ENCODE results near the gene IL17RA. TPM values are rescaled to one million over a fixed set of nuclear protein-coding genes. Genes with fewer than 3 reads are reported as not detected.

The IL17RA gene
- total RNA-seq, 3 donors from 2014 or later = 13.8 to 25.3 (median 17.7) TPM

DNA sequence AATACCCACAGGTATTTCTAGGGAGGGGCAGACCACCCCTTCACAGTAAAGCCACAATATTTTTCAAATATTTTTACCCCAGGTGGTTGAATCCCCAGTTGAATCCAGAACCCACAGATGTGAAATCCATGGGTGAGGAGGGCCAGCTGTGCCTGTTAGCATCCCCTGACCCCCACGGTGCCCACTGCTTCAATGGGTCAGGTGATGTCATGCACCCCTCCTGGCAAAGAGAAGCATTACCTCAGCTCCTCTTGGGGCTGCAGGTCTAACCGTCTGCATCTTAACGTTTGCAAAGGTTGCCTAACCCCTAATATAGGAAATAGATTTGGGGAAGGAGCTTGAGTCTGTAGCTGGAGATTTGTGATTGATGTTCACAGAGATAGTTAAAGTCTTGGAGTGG is 24.7 kb upstream of the IL17RA start:
- H3K9me3 ChIP-seq = no peaks in the 10 kb centered on the region
- intact Hi-C loops (cut with DNase I; ENCODE audit: low total_unique reads) = no loop called here

DNA sequence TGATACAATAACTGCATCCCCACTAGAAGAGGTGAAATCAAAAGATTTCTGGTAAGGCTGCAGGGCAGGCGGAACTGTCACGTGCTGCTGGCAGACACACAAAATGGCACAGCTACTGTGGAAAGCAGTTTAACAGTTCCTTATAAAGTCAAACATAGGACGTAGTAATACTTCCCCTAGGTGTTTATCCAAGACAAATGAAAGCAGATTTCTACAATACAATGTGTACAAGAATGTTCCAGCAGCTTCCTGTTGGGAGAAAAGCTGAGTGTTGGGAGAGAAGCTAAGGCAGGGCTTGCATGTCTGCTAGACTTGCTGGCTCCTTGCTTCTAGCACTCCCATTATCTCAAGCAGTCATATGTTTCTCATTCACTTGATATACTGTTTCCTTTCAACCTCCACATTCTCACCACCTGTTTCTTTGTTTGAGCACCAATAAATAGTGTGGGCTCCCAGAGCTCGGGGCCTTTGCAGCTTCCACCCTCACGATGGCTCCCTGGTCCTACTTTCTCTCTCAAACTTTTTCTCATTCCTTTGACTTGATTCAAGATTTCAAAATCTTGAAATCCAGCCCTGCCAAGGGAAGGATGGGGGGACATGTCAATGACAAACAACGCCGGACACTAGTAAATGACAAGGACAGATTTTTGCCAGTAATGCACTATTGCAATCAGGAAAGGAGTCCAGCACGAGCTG is 21.2 kb upstream of the IL17RA start:
- no peaks in the 10 kb centered on the region for H3K27me3 ChIP-seq
- no peaks in the 10 kb centered on the region for H3K4me1 ChIP-seq
- H3K27ac ChIP-seq = peak overlapping the region; percentile 40 to 56
- peak overlapping the region in 1 of 3 donors; percentile 23 for H3K4me3 ChIP-seq
- DNase-seq (ENCODE audit: low spot score in 2 of 2) = peak in 1 of 2 donors; percentile 46
- TF ChIP-seq POLR2A (IDR thresholded peaks at IDR 0.05) (no peak), POLR2AphosphoS5 (IDR thresholded peaks at IDR 0.05) (peak in 1 of 3 donors; percentile 42)
- intact Hi-C loops (cut with DNase I; ENCODE audit: low total_unique reads) = no loop called here
- H3K36me3 ChIP-seq = no peaks in the 10 kb centered on the region
- H3K9me3 ChIP-seq = no peaks in the 10 kb centered on the region

More for the DNA sequence above, 24.7 kb upstream of the IL17RA start:
- no peak overlapping the region for H3K4me3 ChIP-seq
- no peaks in the 10 kb centered on the region for H3K4me1 ChIP-seq
- H3K27ac ChIP-seq = no peak overlapping the region
- DNase-seq (ENCODE audit: low spot score in 2 of 2) = no peak
- no peaks in the 10 kb centered on the region for H3K36me3 ChIP-seq
- TF ChIP-seq CTCF (IDR thresholded peaks at IDR 0.05) = no peak
- TF ChIP-seq POLR2AphosphoS5 (IDR thresholded peaks at IDR 0.05) = no peak
- TF ChIP-seq POLR2A (IDR thresholded peaks at IDR 0.05) = no peak
- no peaks in the 10 kb centered on the region for H3K27me3 ChIP-seq

DNA sequence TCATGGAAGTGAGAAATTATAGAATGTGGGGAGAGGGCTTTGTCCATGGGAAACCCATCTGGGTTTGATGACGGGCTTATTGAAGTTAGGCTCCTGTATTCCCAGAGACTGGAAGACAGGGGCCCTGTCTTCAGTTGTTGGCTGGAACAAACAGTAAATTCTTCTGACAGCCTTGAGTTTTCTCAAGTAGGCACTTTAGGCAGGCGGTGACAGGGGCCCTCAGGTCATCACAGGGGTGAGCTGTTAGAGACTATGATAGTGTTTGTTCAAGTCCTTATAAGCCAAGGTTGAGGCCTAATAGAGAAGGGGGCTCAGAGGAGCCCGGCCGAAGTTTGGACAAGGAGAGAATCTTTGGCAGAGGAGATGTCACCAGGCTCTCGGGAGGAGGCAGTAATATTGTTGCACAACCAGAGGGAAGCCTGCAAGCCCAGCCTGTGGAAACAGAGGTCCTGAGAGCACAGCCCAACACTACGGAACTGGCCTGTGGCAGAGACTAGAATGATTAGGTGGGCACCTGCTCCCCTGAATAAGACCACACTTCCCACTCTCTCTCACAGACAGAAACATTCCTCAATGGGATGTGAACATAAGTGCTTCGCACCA is 20.2 kb upstream of the IL17RA start:
- Histone ChIP-seq H3K36me3 (no peaks in the 10 kb centered on the region), H3K4me1 (no peaks in the 10 kb centered on the region), H3K27ac (peak overlapping the region; percentile 40 to 56), H3K9me3 (no peaks in the 10 kb centered on the region), H3K27me3 (no peaks in the 10 kb centered on the region), H3K4me3 (no peak overlapping the region)
- TF ChIP-seq POLR2AphosphoS5 (IDR thresholded peaks at IDR 0.05) = no peak
- TF ChIP-seq POLR2A (IDR thresholded peaks at IDR 0.05) = no peak
- no peak for TF ChIP-seq CTCF (IDR thresholded peaks at IDR 0.05)
- no peak for DNase-seq (ENCODE audit: low spot score in 2 of 2)
- intact Hi-C loops (cut with DNase I; ENCODE audit: low total_unique reads) = loop anchor here (5.0 kb wide), 1 partner anchor 443 kb away; no protein-coding TSS in a partner anchor

DNA sequence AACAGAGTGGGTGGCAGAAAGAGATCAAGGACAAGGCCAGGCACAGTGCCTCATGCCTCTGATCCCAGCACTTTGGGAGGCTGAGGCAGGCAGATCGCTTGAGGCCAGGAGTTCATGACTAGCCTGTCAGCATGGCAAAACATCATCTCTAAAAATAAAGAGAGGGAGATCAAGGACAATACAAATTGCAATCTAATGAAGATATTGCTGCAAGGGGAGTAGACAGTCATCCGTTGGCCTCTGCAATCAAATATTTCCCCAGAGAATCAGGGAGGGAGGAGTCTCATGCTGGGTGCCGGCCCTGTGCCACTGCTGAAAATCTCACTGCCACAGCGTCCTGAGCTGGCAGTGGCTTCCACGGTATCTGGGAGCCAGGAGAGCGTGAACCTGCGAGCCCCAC is 19.4 kb upstream of the IL17RA start:
- intact Hi-C loops (cut with DNase I; ENCODE audit: low total_unique reads) = loop anchor here (5.0 kb wide), 1 partner anchor 442 kb away; no protein-coding TSS in a partner anchor

DNA sequence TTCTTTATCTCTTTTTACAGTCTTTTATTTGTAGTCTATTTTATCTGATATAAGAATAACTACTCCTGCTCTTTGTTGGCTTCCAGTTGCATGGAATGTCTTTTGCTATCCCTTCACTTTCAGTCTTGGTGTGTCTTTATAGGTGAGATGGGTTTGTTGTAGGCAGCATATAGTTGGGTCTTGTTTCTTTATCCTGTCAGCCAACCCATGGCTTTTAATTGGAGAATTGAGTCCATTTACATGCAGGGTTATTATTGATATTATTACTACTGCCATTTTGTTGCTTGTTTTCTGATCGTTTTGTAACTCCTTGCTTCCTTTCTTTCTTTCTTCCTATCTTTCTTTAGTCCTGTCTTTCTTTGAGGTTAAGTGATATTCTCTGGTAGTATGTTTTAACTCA is 11.9 kb upstream of the IL17RA start:
- Histone ChIP-seq H3K9me3 (no peaks in the 10 kb centered on the region), H3K27me3 (no peaks in the 10 kb centered on the region), H3K27ac (no peak overlapping the region), H3K36me3 (no peaks in the 10 kb centered on the region), H3K4me1 (no peaks in the 10 kb centered on the region), H3K4me3 (no peak overlapping the region)
- no peak for TF ChIP-seq CTCF (IDR thresholded peaks at IDR 0.05)
- no peak for TF ChIP-seq POLR2AphosphoS5 (IDR thresholded peaks at IDR 0.05)
- no peak for TF ChIP-seq POLR2A (IDR thresholded peaks at IDR 0.05)
- intact Hi-C loops (cut with DNase I; ENCODE audit: low total_unique reads) = no loop called here
- DNase-seq (ENCODE audit: low spot score in 2 of 2) = no peak

More for the DNA sequence above, 19.4 kb upstream of the IL17RA start:
- H3K36me3 ChIP-seq = no peaks in the 10 kb centered on the region
- TF ChIP-seq POLR2A (IDR thresholded peaks at IDR 0.05) (no peak), CTCF (IDR thresholded peaks at IDR 0.05) (no peak), POLR2AphosphoS5 (IDR thresholded peaks at IDR 0.05) (no peak)
- H3K4me1 ChIP-seq = no peaks in the 10 kb centered on the region
- H3K4me3 ChIP-seq = no peak overlapping the region
- H3K27me3 ChIP-seq = no peaks in the 10 kb centered on the region
- H3K27ac ChIP-seq = no peak overlapping the region
- H3K9me3 ChIP-seq = no peaks in the 10 kb centered on the region
- DNase-seq (ENCODE audit: low spot score in 2 of 2) = no peak
